HepG2 (cell line): Measurements from ENCODE around the gene R3HCC1L. TPM values are rescaled to one million over a fixed set of nuclear protein-coding genes. Genes with fewer than 3 reads are reported as not detected.

Experiments
- ATAC-seq: fragments of 200-7000 bp; cut with Tn5 transposase; 3 replicates; pipeline ENCODE4 v1.9.1; 2020; ENCODE audit warnings: mild to moderate bottlenecking, moderate library complexity
- BruUV-seq: library from RNA; stranded (reverse); fragments of 400-500 nt; replicated peaks from 2 replicates; lab custom pipeline; 2021; lab: Mats Ljungman, UMichigan
- CTCF ChIA-PET: fragments of 300-600 bp; formaldehyde crosslinking; extraction: SDS; loops from one replicate; lab custom pipeline; 2021; ENCODE audit warnings: low total read pairs, inconsistent platforms, low intra/inter-chr PET ratio; lab: Yijun Ruan, JAX
- POLR2A ChIA-PET: fragments of 350-600 bp; sonication (Branson Sonifier 250); formaldehyde crosslinking; loops from one replicate; lab custom pipeline; 2020; ENCODE audit warnings: antibody characterized with exemption, inconsistent platforms; lab: Yijun Ruan, JAX
- DNase-seq: peaks from one replicate; pipeline ENCODE4 v3.0.0-alpha.2; 2015; ENCODE audit warnings: low spot score
- FAIRE-seq: peaks from 3 replicates; lab custom pipeline; 2011; peaks lifted over from hg19 to GRCh38; lab: Jason Lieb, UNC
- H2AFZ ChIP-seq: one replicate; pipeline ENCODE4 v1.6.1; 2011; ENCODE audit warnings: low read length, inconsistent platforms
- H3K27ac ChIP-seq: fragments of 300-600 bp; 3 replicates; pipeline ENCODE4 v1.8.0; 2011; ENCODE audit warnings: mixed run types, mild to moderate bottlenecking, mixed read lengths, low read length, inconsistent platforms; ENCODE audit not compliant: insufficient read depth; ENCODE audit errors: extremely low read length
- H3K27me3 ChIP-seq, 2 experiments: fragments of 200-600 bp in 1 of 2; 2 replicates in 1 of 2; 3 replicates in 1 of 2; pipeline versions ENCODE4 v1.6.0 to v1.8.0; 2011; ENCODE audit warnings: low read length in 2 of 2, mild to moderate bottlenecking in 2 of 2, moderate library complexity in 2 of 2, inconsistent platforms in 1 of 2; ENCODE audit not compliant: insufficient read depth in 2 of 2, control insufficient read depth in 1 of 2
- H3K36me3 ChIP-seq, 2 experiments: fragments of 200-600 bp in 1 of 2; replicated peaks in 1 of 2; 2 replicates in 1 of 2; 3 replicates in 1 of 2; pipeline versions ENCODE4 v1.5.1 to v1.8.0; 2011; ENCODE audit warnings: low read length in 2 of 2, inconsistent platforms in 1 of 2; ENCODE audit not compliant: insufficient read depth in 2 of 2, control insufficient read depth in 1 of 2
- H3K4me1 ChIP-seq: 2 replicates; pipeline ENCODE4 v1.5.1; 2012; ENCODE audit warnings: low read length, inconsistent platforms; ENCODE audit not compliant: insufficient read depth
- H3K4me2 ChIP-seq: 2 replicates; pipeline ENCODE4 v1.6.0; 2011; ENCODE audit warnings: low read depth, low read length, inconsistent platforms
- H3K4me3 ChIP-seq, 3 experiments: fragments of 200-600 bp in 1 of 3; sonication (generic), shearing (Covaris generic) in 1 of 3; replicated peaks in 1 of 3; 2 replicates each; pipeline ENCODE4 v1.5.1; 2011 to 2016; ENCODE audit warnings: low read length in 3 of 3, inconsistent platforms in 2 of 3, low read depth in 2 of 3, mild to moderate bottlenecking in 2 of 3, control low read depth in 1 of 3, mixed read lengths in 1 of 3; ENCODE audit not compliant: insufficient read depth in 1 of 3
- H3K79me2 ChIP-seq: one replicate; pipeline ENCODE4 v1.6.1; 2011; ENCODE audit warnings: low read length, inconsistent platforms; ENCODE audit not compliant: insufficient read depth
- H3K9ac ChIP-seq: 2 replicates; pipeline ENCODE4 v1.6.0; 2011; ENCODE audit warnings: mild to moderate bottlenecking, low read depth, low read length, inconsistent platforms; ENCODE audit not compliant: insufficient read depth
- H3K9me3 ChIP-seq: 2 replicates; pipeline ENCODE4 v1.5.1; 2012; ENCODE audit warnings: mild to moderate bottlenecking, low read length
- H4K20me1 ChIP-seq: 2 replicates; pipeline ENCODE4 v1.6.0; 2011; ENCODE audit warnings: inconsistent platforms, mild to moderate bottlenecking, low read length, moderate library complexity; ENCODE audit not compliant: insufficient read depth
- ASH2L ChIP-seq: fragments of 300-600, 200-600 bp; sonication (generic); IDR thresholded peaks from 2 replicates; pipeline ENCODE4 v1.7.0; 2017; ENCODE audit warnings: low read depth, mild to moderate bottlenecking, moderate library complexity, mixed read lengths, low read length; ENCODE audit not compliant: insufficient read length
- ATRX ChIP-seq: sonication (generic); formaldehyde crosslinking; IDR thresholded peaks from 2 replicates; pipeline ENCODE4 v1.4.0; 2020; ENCODE audit warnings: missing genetic modification reagents, borderline replicate concordance
- DPF2 ChIP-seq: sonication (generic); formaldehyde crosslinking; IDR thresholded peaks from 2 replicates; pipeline ENCODE4 v1.4.0; 2020; ENCODE audit warnings: mild to moderate bottlenecking, low read depth, missing genetic modification reagents, borderline replicate concordance
- GTF2F1 ChIP-seq: fragments of 150-350 bp; IDR thresholded peaks from 2 replicates; pipeline ENCODE4 v1.6.1; 2014; ENCODE audit warnings: low read length
- HMG20B ChIP-seq: conservative IDR thresholded peaks from 2 replicates; pipeline ENCODE4 v1.6.1; 2016; ENCODE audit warnings: missing genetic modification reagents, missing compliant biosample characterization
- PCBP1 ChIP-seq: fragments of 200-400 bp; formaldehyde crosslinking; IDR thresholded peaks from 2 replicates; pipeline ENCODE4 v1.6.1; 2017; ENCODE audit warnings: mild to moderate bottlenecking, low read depth, low read length, borderline replicate concordance
- RARG ChIP-seq: sonication (generic); formaldehyde crosslinking; IDR thresholded peaks from 2 replicates; pipeline ENCODE4 v1.4.0; 2020; ENCODE audit warnings: low read depth, mild to moderate bottlenecking, missing genetic modification reagents
- RBAK ChIP-seq: sonication (generic); formaldehyde crosslinking; IDR thresholded peaks from 2 replicates; pipeline ENCODE4 v1.5.1; 2020; ENCODE audit warnings: mild to moderate bottlenecking, missing genetic modification reagents
- SATB2 ChIP-seq: sonication (generic); formaldehyde crosslinking; IDR thresholded peaks from 2 replicates; pipeline ENCODE4 v1.5.0; 2020; ENCODE audit warnings: missing genetic modification reagents
- ZBTB38 ChIP-seq: sonication (generic); formaldehyde crosslinking; IDR thresholded peaks from 2 replicates; pipeline ENCODE4 v1.5.1; 2020; ENCODE audit warnings: mild to moderate bottlenecking, missing genetic modification reagents
- ZBTB42 ChIP-seq: sonication (generic); formaldehyde crosslinking; IDR thresholded peaks from 2 replicates; pipeline ENCODE4 v1.5.0; 2020; ENCODE audit warnings: mild to moderate bottlenecking, missing genetic modification reagents
- ZFP62 ChIP-seq: sonication (generic); formaldehyde crosslinking; IDR thresholded peaks from 2 replicates; pipeline ENCODE4 v1.4.0; 2020; ENCODE audit warnings: missing genetic modification reagents
- ZNF563 ChIP-seq: sonication (generic); formaldehyde crosslinking; IDR thresholded peaks from 2 replicates; pipeline ENCODE4 v1.8.0; 2022; ENCODE audit warnings: mild to moderate bottlenecking, moderate library complexity, missing genetic modification reagents
- ZNF670 ChIP-seq: sonication (generic); formaldehyde crosslinking; IDR thresholded peaks from 2 replicates; pipeline ENCODE4 v1.8.0; 2022; ENCODE audit warnings: mild to moderate bottlenecking, missing genetic modification reagents, borderline replicate concordance
- ZNF746 ChIP-seq: sonication (generic); formaldehyde crosslinking; IDR thresholded peaks from 2 replicates; pipeline ENCODE4 v1.8.0; 2022; ENCODE audit warnings: mild to moderate bottlenecking, missing genetic modification reagents
- ZNF850 ChIP-seq: sonication (generic); formaldehyde crosslinking; conservative IDR thresholded peaks from 2 replicates; pipeline ENCODE4 v1.9.0; 2021; ENCODE audit warnings: mild to moderate bottlenecking, missing genetic modification reagents
- WGBS: methylation state at CpG from one replicate; pipeline ENCODE4 v1.1.6; 2017; ENCODE audit warnings: low lambda C conversion rate; 5-methylcytosine and 5-hydroxymethylcytosine counted together
- in situ Hi-C: cut with HindIII; loops from 2 replicates; pipeline ENCODE4 v1.10.0; 2017; ENCODE audit warnings: low pct_unique_long_range_greater_than_20kb; ENCODE audit not compliant: extremely low pct_ligation_motif_present
- intact Hi-C: fragments of 100-400 bp; cut with micrococcal nuclease; formaldehyde crosslinking; loops from one replicate; pipeline ENCODE4 v1.10.0; 2022; ENCODE audit not compliant: unreplicated experiment
- polyA plus RNA-seq, 8 experiments: library from polyadenylated mRNA; depleted of rRNA in 3 of 8; stranded (reverse) in 7 of 8; unstranded in 1 of 8; fragments of >200 nt; fragmentation: Illumina TruSeq in 4 of 8; extraction: Trizol in 4 of 8; gene quantifications; 2 replicates each; pipeline versions ENCODE4 v1.2.1 to v1.2.3, GENCODE V29; 2011 to 2016; ENCODE audit warnings: low read depth in 4 of 8, missing spikeins in 1 of 8, mixed read lengths in 1 of 8; ENCODE audit not compliant: insufficient read depth in 1 of 8
- total RNA-seq, 5 experiments: library from RNA; depleted of rRNA; stranded (reverse); fragments of >200 nt; fragmentation: Illumina TruSeq; extraction: Trizol; gene quantifications; 2 replicates each; pipeline ENCODE4 v1.2.3, GENCODE V29; 2016; ENCODE audit warnings: low read depth in 1 of 5
- TF ChIP-seq, protein P1 (sequence below): IDR thresholded peaks from 2 replicates; pipeline ENCODE4 v1.6.1; 2016; ENCODE audit warnings: missing compliant biosample characterization, missing genetic modification reagents, borderline replicate concordance
- TF ChIP-seq, protein P2 (sequence below): sonication (generic); formaldehyde crosslinking; IDR thresholded peaks from 2 replicates; pipeline ENCODE4 v1.4.0; 2020; ENCODE audit warnings: missing genetic modification reagents
- TF ChIP-seq, protein P3 (sequence below): sonication (generic); formaldehyde crosslinking; IDR thresholded peaks from 2 replicates; pipeline ENCODE4 v1.4.0; 2020; ENCODE audit warnings: mild to moderate bottlenecking, missing genetic modification reagents
- TF ChIP-seq, protein P4 (sequence below): sonication (generic); formaldehyde crosslinking; IDR thresholded peaks from 2 replicates; pipeline ENCODE4 v1.4.0; 2020; ENCODE audit warnings: missing genetic modification reagents

The R3HCC1L gene
- total and polyA plus RNA-seq, 2 of the 13 experiments (the other 11 are each of a cell fraction or from before 2014, with no cell fraction given) = 6.5 to 12.2 TPM

DNA sequence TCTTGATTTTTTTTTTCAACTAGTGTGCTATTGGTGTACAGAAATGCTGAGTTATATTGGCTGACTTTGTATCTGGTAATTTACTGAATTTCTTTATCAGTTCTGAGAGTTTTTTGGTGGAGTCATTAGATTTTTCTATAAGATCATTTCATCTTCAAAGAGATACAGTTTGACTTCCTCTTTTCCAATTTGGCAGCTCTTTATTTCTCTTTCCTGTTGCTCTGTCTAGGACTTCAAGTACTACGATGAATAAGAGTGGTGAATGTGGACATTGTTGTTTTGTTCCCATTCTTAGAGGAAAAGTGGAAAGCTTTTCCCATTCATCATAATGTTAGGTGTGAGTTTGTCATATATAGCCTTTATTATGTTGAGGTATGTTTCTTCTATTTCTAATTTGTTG, 83.3 kb downstream of the R3HCC1L start (continued):
- TF ChIP-seq, protein P1, sequence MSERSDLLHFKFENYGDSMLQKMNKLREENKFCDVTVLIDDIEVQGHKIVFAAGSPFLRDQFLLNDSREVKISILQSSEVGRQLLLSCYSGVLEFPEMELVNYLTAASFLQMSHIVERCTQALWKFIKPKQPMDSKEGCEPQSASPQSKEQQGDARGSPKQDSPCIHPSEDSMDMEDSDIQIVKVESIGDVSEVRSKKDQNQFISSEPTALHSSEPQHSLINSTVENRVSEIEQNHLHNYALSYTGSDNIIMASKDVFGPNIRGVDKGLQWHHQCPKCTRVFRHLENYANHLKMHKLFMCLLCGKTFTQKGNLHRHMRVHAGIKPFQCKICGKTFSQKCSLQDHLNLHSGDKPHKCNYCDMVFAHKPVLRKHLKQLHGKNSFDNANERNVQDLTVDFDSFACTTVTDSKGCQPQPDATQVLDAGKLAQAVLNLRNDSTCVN = no peak
- no peak for TF ChIP-seq GTF2F1
- no peak for TF ChIP-seq ZBTB42
- TF ChIP-seq ZNF563 (CRISPR knock-in tag) = no peak
- no peak for TF ChIP-seq SATB2
- TF ChIP-seq ZNF670 (CRISPR knock-in tag) = no peak
- TF ChIP-seq, all 625 proteins: peak for 0

DNA sequence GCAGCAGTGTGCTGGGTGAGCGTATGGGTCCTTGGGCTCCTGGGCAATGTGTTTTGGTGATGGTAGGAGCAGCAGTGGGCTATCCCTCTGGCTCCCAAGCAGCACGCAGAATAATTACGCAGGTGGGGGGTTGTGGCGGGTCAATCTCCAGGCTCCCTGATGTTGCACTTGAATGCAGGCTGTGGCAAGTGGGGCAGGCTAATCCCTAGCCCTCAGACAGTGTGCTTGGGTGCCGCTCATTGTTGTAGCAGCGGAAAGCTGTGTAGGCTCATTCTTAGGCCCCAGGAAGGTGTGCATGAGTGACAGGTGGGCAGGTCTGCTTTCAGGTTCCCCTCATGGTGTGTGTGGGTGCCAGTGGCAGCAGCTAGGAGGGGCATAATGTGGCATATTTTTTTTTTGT, 89.4 kb downstream of the R3HCC1L start:
- no peak overlapping the region for H3K9ac ChIP-seq
- H3K4me2 ChIP-seq = no peak overlapping the region
- H3K4me1 ChIP-seq = no peaks in the 10 kb centered on the region
- DNase-seq (no peak), FAIRE-seq (no peak), ATAC-seq (no peak)
- in situ Hi-C loops (no loop called here), intact Hi-C loops (no loop called here)
- ChIA-PET POLR2A (no interaction called here), CTCF (no interaction called here)
- no peak overlapping the region for H3K27ac ChIP-seq
- H4K20me1 ChIP-seq = peaks cover 6% of the 10 kb centered on the region; the same call in 1 of the 2 replicates
- no peaks in the 10 kb centered on the region for H3K36me3 ChIP-seq
- H2AFZ ChIP-seq = no peak overlapping the region
- H3K79me2 ChIP-seq = no peaks in the 10 kb centered on the region
- peaks cover 7% of the 10 kb centered on the region; the same call in 1 of the 2 replicates for H3K9me3 ChIP-seq
- no peak overlapping the region for H3K4me3 ChIP-seq
- no TSS peak for BruUV-seq
- 83% methylated on average over 2 of the region's 6 CpGs for WGBS
- no peaks in the 10 kb centered on the region for H3K27me3 ChIP-seq
- TF ChIP-seq ZBTB38 (CRISPR knock-in tag) (no peak), ASH2L (no peak), HMG20B (CRISPR knock-in tag) (no peak), DPF2 (CRISPR knock-in tag) (no peak), ZNF850 (CRISPR knock-in tag) (no peak), PCBP1 (no peak), RARG (CRISPR knock-in tag) (no peak), ZNF746 (CRISPR knock-in tag) (no peak), ATRX (CRISPR knock-in tag) (no peak), RBAK (CRISPR knock-in tag) (no peak), ZFP62 (CRISPR knock-in tag) (no peak)
- TF ChIP-seq, protein P2, sequence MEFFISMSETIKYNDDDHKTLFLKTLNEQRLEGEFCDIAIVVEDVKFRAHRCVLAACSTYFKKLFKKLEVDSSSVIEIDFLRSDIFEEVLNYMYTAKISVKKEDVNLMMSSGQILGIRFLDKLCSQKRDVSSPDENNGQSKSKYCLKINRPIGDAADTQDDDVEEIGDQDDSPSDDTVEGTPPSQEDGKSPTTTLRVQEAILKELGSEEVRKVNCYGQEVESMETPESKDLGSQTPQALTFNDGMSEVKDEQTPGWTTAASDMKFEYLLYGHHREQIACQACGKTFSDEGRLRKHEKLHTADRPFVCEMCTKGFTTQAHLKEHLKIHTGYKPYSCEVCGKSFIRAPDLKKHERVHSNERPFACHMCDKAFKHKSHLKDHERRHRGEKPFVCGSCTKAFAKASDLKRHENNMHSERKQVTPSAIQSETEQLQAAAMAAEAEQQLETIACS (CRISPR knock-in tag) = no peak
- TF ChIP-seq, protein P3, sequence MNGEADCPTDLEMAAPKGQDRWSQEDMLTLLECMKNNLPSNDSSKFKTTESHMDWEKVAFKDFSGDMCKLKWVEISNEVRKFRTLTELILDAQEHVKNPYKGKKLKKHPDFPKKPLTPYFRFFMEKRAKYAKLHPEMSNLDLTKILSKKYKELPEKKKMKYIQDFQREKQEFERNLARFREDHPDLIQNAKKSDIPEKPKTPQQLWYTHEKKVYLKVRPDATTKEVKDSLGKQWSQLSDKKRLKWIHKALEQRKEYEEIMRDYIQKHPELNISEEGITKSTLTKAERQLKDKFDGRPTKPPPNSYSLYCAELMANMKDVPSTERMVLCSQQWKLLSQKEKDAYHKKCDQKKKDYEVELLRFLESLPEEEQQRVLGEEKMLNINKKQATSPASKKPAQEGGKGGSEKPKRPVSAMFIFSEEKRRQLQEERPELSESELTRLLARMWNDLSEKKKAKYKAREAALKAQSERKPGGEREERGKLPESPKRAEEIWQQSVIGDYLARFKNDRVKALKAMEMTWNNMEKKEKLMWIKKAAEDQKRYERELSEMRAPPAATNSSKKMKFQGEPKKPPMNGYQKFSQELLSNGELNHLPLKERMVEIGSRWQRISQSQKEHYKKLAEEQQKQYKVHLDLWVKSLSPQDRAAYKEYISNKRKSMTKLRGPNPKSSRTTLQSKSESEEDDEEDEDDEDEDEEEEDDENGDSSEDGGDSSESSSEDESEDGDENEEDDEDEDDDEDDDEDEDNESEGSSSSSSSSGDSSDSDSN = no peak
- TF ChIP-seq, protein P4, sequence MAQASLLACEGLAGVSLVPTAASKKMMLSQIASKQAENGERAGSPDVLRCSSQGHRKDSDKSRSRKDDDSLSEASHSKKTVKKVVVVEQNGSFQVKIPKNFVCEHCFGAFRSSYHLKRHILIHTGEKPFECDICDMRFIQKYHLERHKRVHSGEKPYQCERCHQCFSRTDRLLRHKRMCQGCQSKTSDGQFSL (CRISPR knock-in tag) = no peak
